Body of pancreas (tissue), 4 donors: Measurements from ENCODE around the gene MEIG1. TPM values are rescaled to one million over a fixed set of nuclear protein-coding genes. Genes with fewer than 3 reads are reported as not detected.

Source experiments
- ATAC-seq: fragments of 150-250 bp; one replicate; pipeline ENCODE4 v1.9.1; 2016
- DNase-seq, 4 donors: peaks; one replicate each; pipeline ENCODE4 v3.0.0-alpha.2; 2019
- H3K27ac ChIP-seq, 4 donors: fragments of 200-600 bp; sonication (generic); 1 replicate in 3 of 4; 2 replicates in 1 of 4; pipeline versions ENCODE4 v1.5.1 to v1.6.1; 2016 to 2019; ENCODE audit warnings: mild to moderate bottlenecking in 1 of 4, mixed read lengths in 1 of 4, moderate library complexity in 1 of 4
- H3K27me3 ChIP-seq, 2 donors: fragments of 200-600 bp; sonication (generic); one replicate each; pipeline ENCODE4 v1.6.0; 2016; ENCODE audit warnings: mild to moderate bottlenecking in 1 of 2
- H3K36me3 ChIP-seq, 2 donors: fragments of 200-600 bp; sonication (generic); replicated peaks in 1 of 2; 2 replicates each; pipeline ENCODE4 v1.5.1; 2016; ENCODE audit warnings: low read depth in 2 of 2; ENCODE audit not compliant: insufficient read depth in 1 of 2
- H3K4me1 ChIP-seq: fragments of 200-600 bp; sonication (generic); one replicate; pipeline ENCODE4 v1.6.0; 2016
- H3K4me3 ChIP-seq, 2 donors: fragments of 200-600 bp; sonication (generic); 1 replicate in 1 of 2; 2 replicates in 1 of 2; pipeline ENCODE4 v1.5.1; 2016 to 2019
- H3K9me3 ChIP-seq, 3 donors: fragments of 200-600 bp; sonication (generic); 1 replicate in 2 of 3; 2 replicates in 1 of 3; pipeline ENCODE4 v1.5.1; 2016
- CTCF ChIP-seq, 7 experiments: fragments of 450-650 bp in 4 of 7; fragments of 200-600 bp in 3 of 7; sonication (generic) in 3 of 7; IDR thresholded peaks; one replicate each; pipeline ENCODE4 v1.5.1; 2016 to 2019; ENCODE audit warnings: antibody characterized with exemption in 7 of 7
- POLR2A ChIP-seq, 3 donors: fragments of 450-650 bp; IDR thresholded peaks; one replicate each; pipeline ENCODE4 v1.6.1; 2016; ENCODE audit warnings: antibody characterized with exemption in 3 of 3, mild to moderate bottlenecking in 2 of 3
- WGBS, 2 donors: methylation state at CpG; one replicate each; pipeline ENCODE4 v1.1.5; 2017; 5-methylcytosine and 5-hydroxymethylcytosine counted together
- intact Hi-C: fragments of 100-400 bp; cut with DNase I; formaldehyde crosslinking; loops from one replicate; pipeline ENCODE4 v1.15.1; 2023
- total RNA-seq, 2 donors: library from RNA; depleted of rRNA; stranded (reverse); fragments of >200 nt; gene quantifications; one replicate each; pipeline ENCODE4 v1.1.0, GENCODE V29; 2016

Gene MEIG1, protein sequence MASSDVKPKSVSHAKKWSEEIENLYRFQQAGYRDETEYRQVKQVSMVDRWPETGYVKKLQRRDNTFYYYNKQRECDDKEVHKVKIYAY
- not detected for total RNA-seq

DNA sequence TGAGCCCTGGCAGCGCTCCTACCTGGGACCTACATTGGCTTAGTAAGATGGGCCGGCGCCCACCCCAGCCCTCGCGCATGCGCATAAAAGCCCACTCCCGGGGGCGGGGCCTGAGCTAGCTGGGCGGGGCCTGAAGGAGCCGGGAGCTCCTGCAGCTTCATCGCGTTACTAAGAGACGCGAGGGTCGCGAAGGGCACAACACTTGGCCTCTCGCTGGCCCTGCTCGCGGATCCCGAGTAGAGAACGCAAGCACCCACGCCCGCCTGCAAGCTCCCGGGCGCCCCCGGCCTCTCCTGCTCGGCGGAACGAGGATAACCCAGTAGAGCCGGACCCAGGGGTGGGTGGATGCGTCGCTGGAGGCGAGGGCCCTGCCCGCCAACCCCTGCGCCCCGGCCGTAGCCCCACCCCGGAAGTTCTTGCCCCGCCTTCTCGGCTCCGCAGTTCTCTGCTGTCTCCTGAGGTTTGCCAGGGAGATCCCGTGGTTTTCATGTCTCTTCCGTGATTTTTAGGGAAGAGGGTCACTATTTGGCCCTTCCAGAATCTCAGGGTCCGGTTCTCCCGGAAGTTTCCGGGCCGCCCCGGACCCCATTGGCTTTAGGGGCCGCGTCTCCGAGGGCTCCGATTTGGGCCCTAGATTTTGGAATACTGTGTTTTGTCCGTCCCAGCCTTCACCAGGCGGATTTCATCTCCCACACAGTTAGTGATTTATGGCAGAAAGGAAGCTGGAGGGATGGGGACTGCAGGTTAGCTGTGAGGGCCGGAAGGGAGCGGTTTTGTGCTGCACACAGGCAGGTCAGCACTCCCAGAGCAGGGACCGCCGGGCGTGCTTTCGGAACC is at the start of gene MEIG1:
Gene MEIG1, plus strand, starts transcription at position 168 of the 837 bp plus-strand sequence. CDS start 7,081 bp downstream, outside the sequence.
- 0% methylated on average over 23 to 60 of the region's 60 CpGs for WGBS, 2 donors

GRCh38 chr10:14910953-14911352 is 48.2 kb upstream of the MEIG1 start:
- no peak for TF ChIP-seq POLR2A (IDR thresholded peaks at IDR 0.05)
- no peak for TF ChIP-seq CTCF (IDR thresholded peaks at IDR 0.05)
- H3K4me1 ChIP-seq, result no peaks in the 10 kb centered on the region
- no peaks in the 10 kb centered on the region for H3K27me3 ChIP-seq
- ATAC-seq (no peak), DNase-seq (no peak)
- intact Hi-C loops, result no loop called here
- no peak overlapping the region for H3K27ac ChIP-seq
- H3K9me3 ChIP-seq, result no peaks in the 10 kb centered on the region
- 94 to 97% methylated on average over 4 of the region's 4 CpGs for WGBS, 2 donors
- no peak overlapping the region for H3K4me3 ChIP-seq
- peaks cover 0 to 10% of the 10 kb centered on the region in 2 donors for H3K36me3 ChIP-seq

More for the DNA sequence above, at the start of gene MEIG1:
- intact Hi-C loops, result no loop called here
- Histone ChIP-seq H3K36me3 (no peaks in the 10 kb centered on the region), H3K27me3 (no peaks in the 10 kb centered on the region), H3K4me3 (peak within 1 kb of the TSS; percentile 25 to 83), H3K4me1 (peaks cover 14% of the 10 kb centered on the region), H3K9me3 (no peaks in the 10 kb centered on the region), H3K27ac (peak within 1 kb of the TSS; percentile 68 to 99 (median 94))
- TF ChIP-seq CTCF (IDR thresholded peaks at IDR 0.05) (no peak), POLR2A (IDR thresholded peaks at IDR 0.05) (peak; percentile 38 to 87 (median 78))
- ATAC-seq, result peak; percentile 95
- DNase-seq, result peak; percentile 92 to 94 (median 92)

DNA sequence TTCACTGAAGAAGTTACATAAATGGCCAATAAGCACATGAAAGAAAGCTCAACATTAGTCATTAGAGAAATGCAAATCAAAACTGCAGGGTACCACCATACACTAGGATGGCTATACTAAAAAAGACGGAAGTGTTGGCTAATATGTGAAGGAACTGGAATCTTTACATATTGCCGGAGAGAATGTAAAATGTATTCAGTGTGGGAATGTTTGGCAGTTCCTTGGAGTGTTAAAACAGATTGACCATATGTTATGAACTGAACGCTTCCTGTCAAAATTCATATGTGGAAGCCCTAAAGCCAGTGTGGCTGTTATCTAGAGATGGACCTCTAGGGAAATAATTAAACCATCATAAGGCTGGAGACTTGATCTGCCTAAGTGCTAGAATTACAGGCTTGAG is 47.4 kb upstream of the MEIG1 start:
- H3K4me3 ChIP-seq, result no peak overlapping the region
- ATAC-seq, result no peak
- H3K27me3 ChIP-seq, result no peaks in the 10 kb centered on the region
- no peak for DNase-seq
- H3K27ac ChIP-seq, result no peak overlapping the region
- H3K36me3 ChIP-seq, result peaks cover 0 to 9% of the 10 kb centered on the region in 2 donors
- whole genome bisulfite sequencing, 2 donors, result 93 to 97% methylated on average over 3 of the region's 3 CpGs
- intact Hi-C loops, result no loop called here
- no peaks in the 10 kb centered on the region for H3K4me1 ChIP-seq
- TF ChIP-seq CTCF (IDR thresholded peaks at IDR 0.05), result no peak
- H3K9me3 ChIP-seq, result no peaks in the 10 kb centered on the region

DNA sequence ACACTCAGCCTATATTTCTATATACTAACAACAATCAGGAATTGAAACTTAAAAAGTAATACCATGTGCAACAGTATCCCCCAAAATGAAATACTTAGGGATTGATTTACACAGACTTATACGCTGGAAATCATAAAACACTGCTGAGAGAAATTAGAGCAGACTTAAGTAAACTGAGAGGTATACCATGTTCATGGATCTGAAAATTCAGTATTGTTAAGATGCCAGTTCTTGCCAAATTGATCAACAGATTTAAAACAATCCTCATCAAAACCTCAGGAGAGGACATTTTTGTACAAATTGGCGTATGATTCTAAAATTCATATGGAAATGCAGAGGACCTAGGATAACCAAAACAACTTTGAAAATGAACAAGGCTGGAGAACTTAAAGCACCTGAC is 42.6 kb upstream of the MEIG1 start:
- Histone ChIP-seq H3K4me1 (no peaks in the 10 kb centered on the region), H3K27ac (no peak overlapping the region), H3K27me3 (no peaks in the 10 kb centered on the region), H3K4me3 (no peak overlapping the region), H3K36me3 (peaks cover 9 to 14% of the 10 kb centered on the region in 2 donors), H3K9me3 (no peaks in the 10 kb centered on the region)
- intact Hi-C loops, result no loop called here
- ATAC-seq (no peak), DNase-seq (no peak)
- no peak for TF ChIP-seq CTCF (IDR thresholded peaks at IDR 0.05)
- TF ChIP-seq POLR2A (IDR thresholded peaks at IDR 0.05), result no peak
- WGBS, 2 donors, result 92 to 95% methylated on average over 2 of the region's 2 CpGs
